Liver (tissue), 9 donors: Measurements from ENCODE around the gene ORAI3. TPM values are rescaled to one million over a fixed set of nuclear protein-coding genes. Genes with fewer than 3 reads are reported as not detected.

Experiments
- DNase-seq: peaks from one replicate; pipeline ENCODE4 v3.0.0-alpha.2; 2017; ENCODE audit warnings: low spot score
- H3K27ac ChIP-seq, 2 donors: one replicate each; pipeline ENCODE4 v1.7.0; 2013; ENCODE audit warnings: inconsistent platforms in 2 of 2, low read length in 2 of 2, control low read depth in 1 of 2, low read depth in 1 of 2, mild to moderate bottlenecking in 1 of 2
- H3K27me3 ChIP-seq, 4 donors: one replicate each; pipeline versions ENCODE4 v1.6.1 to v1.7.0; 2013; ENCODE audit warnings: low read length in 3 of 4, inconsistent platforms in 1 of 4, mild to moderate bottlenecking in 1 of 4, moderate library complexity in 1 of 4; ENCODE audit not compliant: control insufficient read depth in 4 of 4, insufficient read depth in 4 of 4
- H3K36me3 ChIP-seq, 4 donors: one replicate each; pipeline versions ENCODE4 v1.6.1 to v1.7.0; 2013; ENCODE audit warnings: low read length in 3 of 4, mild to moderate bottlenecking in 3 of 4, low read depth in 1 of 4, moderate library complexity in 1 of 4; ENCODE audit not compliant: control insufficient read depth in 4 of 4, insufficient read depth in 3 of 4
- H3K4me1 ChIP-seq, 4 donors: one replicate each; pipeline versions ENCODE4 v1.6.1 to v1.7.0; 2013; ENCODE audit warnings: low read length in 3 of 4, mild to moderate bottlenecking in 3 of 4, moderate library complexity in 1 of 4; ENCODE audit not compliant: control insufficient read depth in 4 of 4, insufficient read depth in 4 of 4
- H3K4me3 ChIP-seq, 3 donors: one replicate each; pipeline versions ENCODE4 v1.6.1 to v1.7.0; 2013; ENCODE audit warnings: low read length in 3 of 3, control low read depth in 1 of 3, low read depth in 1 of 3, mild to moderate bottlenecking in 1 of 3
- H3K9ac ChIP-seq, 2 donors: one replicate each; pipeline ENCODE4 v1.7.0; 2013; ENCODE audit warnings: low read length in 2 of 2, mild to moderate bottlenecking in 2 of 2, moderate library complexity in 2 of 2, control low read depth in 1 of 2, low read depth in 1 of 2
- H3K9me3 ChIP-seq, 4 donors: one replicate each; pipeline versions ENCODE4 v1.6.1 to v1.7.0; 2013; ENCODE audit warnings: low read length in 3 of 4; ENCODE audit not compliant: control insufficient read depth in 4 of 4
- FOXA1 ChIP-seq: IDR thresholded peaks from 2 replicates; pipeline ENCODE4 v1.6.1; 2016; ENCODE audit warnings: antibody characterized with exemption
- HNF4A ChIP-seq, 2 donors: conservative IDR thresholded peaks; 2 replicates each; pipeline ENCODE4 v1.6.1; 2016; ENCODE audit warnings: antibody characterized with exemption in 2 of 2, mild to moderate bottlenecking in 2 of 2
- JUND ChIP-seq, 2 donors: IDR thresholded peaks; 2 replicates each; pipeline ENCODE4 v1.6.1; 2016; ENCODE audit warnings: antibody characterized with exemption in 2 of 2
- NR2F2 ChIP-seq: IDR thresholded peaks from 2 replicates; pipeline ENCODE4 v1.6.1; 2016; ENCODE audit warnings: antibody characterized with exemption
- RAD21 ChIP-seq, 2 donors: IDR thresholded peaks; 2 replicates each; pipeline ENCODE4 v1.6.1; 2016; ENCODE audit warnings: antibody characterized with exemption in 2 of 2, mild to moderate bottlenecking in 2 of 2
- SP1 ChIP-seq: IDR thresholded peaks from 2 replicates; pipeline ENCODE4 v1.6.1; 2018; ENCODE audit warnings: antibody characterized with exemption, mild to moderate bottlenecking
- WGBS: extraction: QIAGEN DNeasy Blood & Tissue Kit; methylation state at CpG from one replicate; pipeline ENCODE4 v1.1.7; 2013; 5-methylcytosine and 5-hydroxymethylcytosine counted together
- polyA plus RNA-seq, 2 donors: library from polyadenylated mRNA; stranded (reverse) in 1 of 2; unstranded in 1 of 2; fragments of 200-250 nt in 1 of 2; fragments of >200 nt in 1 of 2; fragmentation: Nextera tagmentation in 1 of 2; extraction: Ambion mirVana in 1 of 2; gene quantifications; one replicate each; pipeline versions ENCODE4 v1.2.1 to v1.2.3, GENCODE V29; 2013 to 2015
- total RNA-seq, 2 donors: library from RNA; depleted of rRNA; stranded (reverse); fragments of >200 nt; gene quantifications; one replicate each; pipeline ENCODE4 v1.2.3, GENCODE V29; 2014
- TF ChIP-seq, protein P1 (sequence below): fragments of 150-350 bp; IDR thresholded peaks from 2 replicates; pipeline ENCODE4 v1.5.1; 2017; ENCODE audit warnings: improper control_type of control experiment, low read depth, low read length; ENCODE audit not compliant: missing input control
- TF ChIP-seq, protein P2 (sequence below): IDR thresholded peaks from 2 replicates; pipeline ENCODE4 v1.6.1; 2016; ENCODE audit warnings: antibody characterized with exemption
- TF ChIP-seq, protein P3 (sequence below): IDR thresholded peaks from 2 replicates; pipeline ENCODE4 v1.6.1; 2016; ENCODE audit warnings: antibody characterized with exemption
- TF ChIP-seq, protein P4 (sequence below): IDR thresholded peaks from 2 replicates; pipeline ENCODE4 v1.6.1; 2016; ENCODE audit warnings: antibody characterized with exemption
- TF ChIP-seq, protein P5 (sequence below): IDR thresholded peaks from 2 replicates; pipeline ENCODE4 v1.6.1; 2016; ENCODE audit warnings: antibody characterized with exemption, mild to moderate bottlenecking
- donor health status: healthy.
- donor health status: healthy.
- donor health status: healthy.
- donor health status: healthy.
- donor health status: healthy.

Gene ORAI3
- total and polyA plus RNA-seq, 4 donors, result 26.6 to 39.1 (median 31.4) TPM

DNA sequence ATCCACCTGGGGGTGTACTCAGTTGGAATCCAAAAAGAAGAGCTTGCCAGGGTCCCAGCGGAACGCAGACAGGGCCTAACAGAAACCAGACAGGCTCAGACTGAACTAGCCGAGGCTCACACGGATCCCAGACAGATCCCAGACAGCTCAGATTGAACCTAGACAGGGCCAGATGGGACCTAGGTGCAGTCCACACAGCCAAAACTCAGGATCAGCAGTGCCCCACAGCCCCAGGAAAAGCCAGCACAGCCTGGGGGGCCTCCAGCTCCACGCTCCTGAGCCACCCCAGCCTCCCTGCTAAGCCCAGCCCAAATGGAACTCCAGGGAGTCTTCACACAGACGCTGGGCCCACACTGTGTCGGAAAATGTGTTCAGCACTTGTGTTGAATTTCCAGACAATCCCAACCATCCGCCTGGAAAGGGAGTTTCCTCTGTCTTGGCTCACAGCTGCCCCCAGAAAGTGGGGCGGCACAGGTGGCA lies 54.0 kb downstream of the ORAI3 start:
- TF ChIP-seq, protein P1, sequence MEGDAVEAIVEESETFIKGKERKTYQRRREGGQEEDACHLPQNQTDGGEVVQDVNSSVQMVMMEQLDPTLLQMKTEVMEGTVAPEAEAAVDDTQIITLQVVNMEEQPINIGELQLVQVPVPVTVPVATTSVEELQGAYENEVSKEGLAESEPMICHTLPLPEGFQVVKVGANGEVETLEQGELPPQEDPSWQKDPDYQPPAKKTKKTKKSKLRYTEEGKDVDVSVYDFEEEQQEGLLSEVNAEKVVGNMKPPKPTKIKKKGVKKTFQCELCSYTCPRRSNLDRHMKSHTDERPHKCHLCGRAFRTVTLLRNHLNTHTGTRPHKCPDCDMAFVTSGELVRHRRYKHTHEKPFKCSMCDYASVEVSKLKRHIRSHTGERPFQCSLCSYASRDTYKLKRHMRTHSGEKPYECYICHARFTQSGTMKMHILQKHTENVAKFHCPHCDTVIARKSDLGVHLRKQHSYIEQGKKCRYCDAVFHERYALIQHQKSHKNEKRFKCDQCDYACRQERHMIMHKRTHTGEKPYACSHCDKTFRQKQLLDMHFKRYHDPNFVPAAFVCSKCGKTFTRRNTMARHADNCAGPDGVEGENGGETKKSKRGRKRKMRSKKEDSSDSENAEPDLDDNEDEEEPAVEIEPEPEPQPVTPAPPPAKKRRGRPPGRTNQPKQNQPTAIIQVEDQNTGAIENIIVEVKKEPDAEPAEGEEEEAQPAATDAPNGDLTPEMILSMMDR, result no peak
- TF ChIP-seq JUND (IDR thresholded peaks at IDR 0.05) (no peak), SP1 (no peak), NR2F2 (no peak), HNF4A (conservative IDR thresholded peaks at IDR 0.05) (no peak), FOXA1 (no peak), RAD21 (IDR thresholded peaks at IDR 0.05) (no peak)
- TF ChIP-seq, protein P2, sequence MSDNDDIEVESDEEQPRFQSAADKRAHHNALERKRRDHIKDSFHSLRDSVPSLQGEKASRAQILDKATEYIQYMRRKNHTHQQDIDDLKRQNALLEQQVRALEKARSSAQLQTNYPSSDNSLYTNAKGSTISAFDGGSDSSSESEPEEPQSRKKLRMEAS, result no peak
- TF ChIP-seq, protein P3, sequence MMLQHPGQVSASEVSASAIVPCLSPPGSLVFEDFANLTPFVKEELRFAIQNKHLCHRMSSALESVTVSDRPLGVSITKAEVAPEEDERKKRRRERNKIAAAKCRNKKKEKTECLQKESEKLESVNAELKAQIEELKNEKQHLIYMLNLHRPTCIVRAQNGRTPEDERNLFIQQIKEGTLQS, result no peak
- TF ChIP-seq, protein P4, sequence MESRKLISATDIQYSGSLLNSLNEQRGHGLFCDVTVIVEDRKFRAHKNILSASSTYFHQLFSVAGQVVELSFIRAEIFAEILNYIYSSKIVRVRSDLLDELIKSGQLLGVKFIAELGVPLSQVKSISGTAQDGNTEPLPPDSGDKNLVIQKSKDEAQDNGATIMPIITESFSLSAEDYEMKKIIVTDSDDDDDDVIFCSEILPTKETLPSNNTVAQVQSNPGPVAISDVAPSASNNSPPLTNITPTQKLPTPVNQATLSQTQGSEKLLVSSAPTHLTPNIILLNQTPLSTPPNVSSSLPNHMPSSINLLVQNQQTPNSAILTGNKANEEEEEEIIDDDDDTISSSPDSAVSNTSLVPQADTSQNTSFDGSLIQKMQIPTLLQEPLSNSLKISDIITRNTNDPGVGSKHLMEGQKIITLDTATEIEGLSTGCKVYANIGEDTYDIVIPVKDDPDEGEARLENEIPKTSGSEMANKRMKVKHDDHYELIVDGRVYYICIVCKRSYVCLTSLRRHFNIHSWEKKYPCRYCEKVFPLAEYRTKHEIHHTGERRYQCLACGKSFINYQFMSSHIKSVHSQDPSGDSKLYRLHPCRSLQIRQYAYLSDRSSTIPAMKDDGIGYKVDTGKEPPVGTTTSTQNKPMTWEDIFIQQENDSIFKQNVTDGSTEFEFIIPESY, result no peak
- TF ChIP-seq, protein P5, sequence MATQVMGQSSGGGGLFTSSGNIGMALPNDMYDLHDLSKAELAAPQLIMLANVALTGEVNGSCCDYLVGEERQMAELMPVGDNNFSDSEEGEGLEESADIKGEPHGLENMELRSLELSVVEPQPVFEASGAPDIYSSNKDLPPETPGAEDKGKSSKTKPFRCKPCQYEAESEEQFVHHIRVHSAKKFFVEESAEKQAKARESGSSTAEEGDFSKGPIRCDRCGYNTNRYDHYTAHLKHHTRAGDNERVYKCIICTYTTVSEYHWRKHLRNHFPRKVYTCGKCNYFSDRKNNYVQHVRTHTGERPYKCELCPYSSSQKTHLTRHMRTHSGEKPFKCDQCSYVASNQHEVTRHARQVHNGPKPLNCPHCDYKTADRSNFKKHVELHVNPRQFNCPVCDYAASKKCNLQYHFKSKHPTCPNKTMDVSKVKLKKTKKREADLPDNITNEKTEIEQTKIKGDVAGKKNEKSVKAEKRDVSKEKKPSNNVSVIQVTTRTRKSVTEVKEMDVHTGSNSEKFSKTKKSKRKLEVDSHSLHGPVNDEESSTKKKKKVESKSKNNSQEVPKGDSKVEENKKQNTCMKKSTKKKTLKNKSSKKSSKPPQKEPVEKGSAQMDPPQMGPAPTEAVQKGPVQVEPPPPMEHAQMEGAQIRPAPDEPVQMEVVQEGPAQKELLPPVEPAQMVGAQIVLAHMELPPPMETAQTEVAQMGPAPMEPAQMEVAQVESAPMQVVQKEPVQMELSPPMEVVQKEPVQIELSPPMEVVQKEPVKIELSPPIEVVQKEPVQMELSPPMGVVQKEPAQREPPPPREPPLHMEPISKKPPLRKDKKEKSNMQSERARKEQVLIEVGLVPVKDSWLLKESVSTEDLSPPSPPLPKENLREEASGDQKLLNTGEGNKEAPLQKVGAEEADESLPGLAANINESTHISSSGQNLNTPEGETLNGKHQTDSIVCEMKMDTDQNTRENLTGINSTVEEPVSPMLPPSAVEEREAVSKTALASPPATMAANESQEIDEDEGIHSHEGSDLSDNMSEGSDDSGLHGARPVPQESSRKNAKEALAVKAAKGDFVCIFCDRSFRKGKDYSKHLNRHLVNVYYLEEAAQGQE, result no peak
- DNase-seq, result no peak
- no peak overlapping the region for H3K9ac ChIP-seq

DNA sequence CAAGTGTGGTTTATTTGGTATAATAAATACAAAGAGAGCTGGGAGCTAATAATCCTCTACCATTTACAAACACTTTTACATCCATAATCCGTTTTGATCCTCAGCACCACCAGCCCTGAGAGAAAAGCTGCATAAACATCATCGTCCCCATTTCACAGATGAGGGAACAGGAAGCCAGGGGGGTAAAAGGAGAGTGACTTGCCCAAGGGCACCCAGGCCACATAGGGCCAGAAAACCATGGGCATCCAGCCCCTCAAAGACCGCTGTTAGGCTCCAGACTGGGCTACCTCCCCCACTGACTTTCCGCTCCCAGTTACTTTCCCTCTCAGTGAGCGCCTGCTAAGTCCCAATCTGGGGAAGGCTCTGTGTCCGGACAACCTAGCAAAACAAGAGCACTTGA lies 54.9 kb downstream of the ORAI3 start:
- Histone ChIP-seq H3K36me3 (no peaks in the 10 kb centered on the region), H3K9me3 (no peaks in the 10 kb centered on the region), H3K4me3 (no peak overlapping the region), H3K27me3 (no peaks in the 10 kb centered on the region), H3K9ac (no peak overlapping the region), H3K4me1 (peaks cover 3 to 21% (median 14%) of the 10 kb centered on the region in 4 donors), H3K27ac (no peak overlapping the region)
- no peak for DNase-seq
- 93% methylated on average over 6 of the region's 6 CpGs for WGBS
- TF ChIP-seq HNF4A (conservative IDR thresholded peaks at IDR 0.05) (no peak), RAD21 (IDR thresholded peaks at IDR 0.05) (no peak)
- TF ChIP-seq, protein P5, result no peak

More for the DNA sequence above, 54.0 kb downstream of the ORAI3 start:
- WGBS, result 93% methylated on average over 9 of the region's 9 CpGs
- Histone ChIP-seq H3K9me3 (no peaks in the 10 kb centered on the region), H3K27ac (no peak overlapping the region), H3K4me3 (no peak overlapping the region), H3K27me3 (no peaks in the 10 kb centered on the region), H3K36me3 (no peaks in the 10 kb centered on the region), H3K4me1 (peaks cover 3 to 29% (median 21%) of the 10 kb centered on the region in 4 donors)
